ENCODE results near the gene GRAMD2B.

GRAMD2B gene

DNA sequence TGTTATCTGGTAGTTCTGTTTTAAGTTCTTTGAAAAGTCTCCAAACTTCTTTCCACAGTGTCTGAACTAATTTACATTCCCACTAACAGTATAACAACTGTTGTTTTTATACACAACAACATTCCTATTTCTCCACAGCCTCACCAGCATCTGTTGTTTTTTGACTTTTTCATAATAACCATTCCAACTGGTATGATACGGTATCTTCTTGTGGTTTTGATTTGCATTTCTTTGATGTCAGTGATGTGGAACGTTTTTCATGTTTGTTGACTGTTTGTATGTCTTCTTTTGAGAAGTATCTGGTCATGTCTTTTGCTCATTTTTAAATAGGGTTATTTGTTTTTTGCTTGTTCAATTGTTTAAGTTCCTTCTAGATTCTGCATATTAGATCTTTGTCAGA lies 12.6 kb upstream of the GRAMD2B start:
- Histone ChIP-seq H3K4me3 (ENCODE audit: low read length in 2 of 2) (no peak overlapping the region), H3K36me3 (ENCODE audit: control insufficient read depth in 2 of 2, insufficient read depth in 2 of 2, low read length in 2 of 2) (peaks cover 0 to 3% of the 10 kb centered on the region in 2 donors), H3K27ac (ENCODE audit: low read depth in 2 of 2, low read length in 2 of 2) (no peak overlapping the region), H3K27me3 (ENCODE audit: control insufficient read depth in 2 of 2, insufficient read depth in 2 of 2, low read length in 2 of 2) (no peaks in the 10 kb centered on the region), H3K9me3 (ENCODE audit: control insufficient read depth in 2 of 2, low read length in 2 of 2) (no peaks in the 10 kb centered on the region), H3K9ac (ENCODE audit: low read depth in 1 of 2, low read length in 2 of 2) (no peak overlapping the region), H3K4me1 (ENCODE audit: control insufficient read depth in 2 of 2, insufficient read depth in 2 of 2, low read length in 2 of 2) (peaks cover 0 to 3% of the 10 kb centered on the region in 2 donors)

- H3K27me3 ChIP-seq (ENCODE audit: control insufficient read depth in 2 of 2, insufficient read depth in 2 of 2, low read length in 2 of 2) = no peaks in the 10 kb centered on the region
- H3K4me1 ChIP-seq (ENCODE audit: control insufficient read depth in 2 of 2, insufficient read depth in 2 of 2, low read length in 2 of 2) = peaks cover 0 to 3% of the 10 kb centered on the region in 2 donors
- H3K27ac ChIP-seq (ENCODE audit: low read depth in 2 of 2, low read length in 2 of 2) = no peak overlapping the region
- H3K9me3 ChIP-seq (ENCODE audit: control insufficient read depth in 2 of 2, low read length in 2 of 2) = no peaks in the 10 kb centered on the region
- no peak overlapping the region for H3K4me3 ChIP-seq (ENCODE audit: low read length in 2 of 2)
- H3K36me3 ChIP-seq (ENCODE audit: control insufficient read depth in 2 of 2, insufficient read depth in 2 of 2, low read length in 2 of 2) = no peaks in the 10 kb centered on the region
- H3K9ac ChIP-seq (ENCODE audit: low read depth in 1 of 2, low read length in 2 of 2) = no peak overlapping the region
Measured at GRCh38 chr5:126413856-126414255, 9.4 kb upstream of the GRAMD2B start.

GRCh38 chr5:126414874-126415502 lies 8.2 kb upstream of the GRAMD2B start:
- Histone ChIP-seq H3K9me3 (ENCODE audit: control insufficient read depth in 2 of 2, low read length in 2 of 2) (no peaks in the 10 kb centered on the region), H3K27ac (ENCODE audit: low read depth in 2 of 2, low read length in 2 of 2) (peak overlapping the region in 1 of 2 donors; percentile 34), H3K36me3 (ENCODE audit: control insufficient read depth in 2 of 2, insufficient read depth in 2 of 2, low read length in 2 of 2) (no peaks in the 10 kb centered on the region), H3K4me1 (ENCODE audit: control insufficient read depth in 2 of 2, insufficient read depth in 2 of 2, low read length in 2 of 2) (peaks cover 0 to 3% of the 10 kb centered on the region in 2 donors), H3K9ac (ENCODE audit: low read depth in 1 of 2, low read length in 2 of 2) (no peak overlapping the region), H3K27me3 (ENCODE audit: control insufficient read depth in 2 of 2, insufficient read depth in 2 of 2, low read length in 2 of 2) (no peaks in the 10 kb centered on the region), H3K4me3 (ENCODE audit: low read length in 2 of 2) (no peak overlapping the region)

DNA sequence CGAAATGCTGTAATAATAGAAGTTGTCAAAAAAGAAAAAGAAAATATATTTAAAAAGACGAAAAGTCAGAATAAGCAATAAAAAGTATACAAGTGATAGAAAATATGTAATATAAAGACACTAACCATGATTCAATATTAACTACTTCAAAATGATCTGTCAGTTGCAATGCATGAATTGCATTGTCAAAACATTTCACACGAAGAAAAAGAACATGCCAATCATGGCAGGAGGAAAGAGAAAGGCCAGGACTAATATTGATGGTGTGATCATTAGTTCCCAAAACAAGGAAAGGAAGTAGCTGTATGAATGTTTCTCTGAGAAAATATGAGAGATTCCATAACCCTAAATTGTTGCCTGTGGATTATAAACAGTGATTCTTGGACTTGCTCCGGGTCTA lies 7.4 kb upstream of the GRAMD2B start:
- H3K4me1 ChIP-seq (ENCODE audit: control insufficient read depth in 2 of 2, insufficient read depth in 2 of 2, low read length in 2 of 2) = peaks cover 0 to 3% of the 10 kb centered on the region in 2 donors
- no peaks in the 10 kb centered on the region for H3K9me3 ChIP-seq (ENCODE audit: control insufficient read depth in 2 of 2, low read length in 2 of 2)
- H3K4me3 ChIP-seq (ENCODE audit: low read length in 2 of 2) = no peak overlapping the region
- H3K9ac ChIP-seq (ENCODE audit: low read depth in 1 of 2, low read length in 2 of 2) = no peak overlapping the region
- H3K27me3 ChIP-seq (ENCODE audit: control insufficient read depth in 2 of 2, insufficient read depth in 2 of 2, low read length in 2 of 2) = no peaks in the 10 kb centered on the region
- no peaks in the 10 kb centered on the region for H3K36me3 ChIP-seq (ENCODE audit: control insufficient read depth in 2 of 2, insufficient read depth in 2 of 2, low read length in 2 of 2)
- no peak overlapping the region for H3K27ac ChIP-seq (ENCODE audit: low read depth in 2 of 2, low read length in 2 of 2)

DNA sequence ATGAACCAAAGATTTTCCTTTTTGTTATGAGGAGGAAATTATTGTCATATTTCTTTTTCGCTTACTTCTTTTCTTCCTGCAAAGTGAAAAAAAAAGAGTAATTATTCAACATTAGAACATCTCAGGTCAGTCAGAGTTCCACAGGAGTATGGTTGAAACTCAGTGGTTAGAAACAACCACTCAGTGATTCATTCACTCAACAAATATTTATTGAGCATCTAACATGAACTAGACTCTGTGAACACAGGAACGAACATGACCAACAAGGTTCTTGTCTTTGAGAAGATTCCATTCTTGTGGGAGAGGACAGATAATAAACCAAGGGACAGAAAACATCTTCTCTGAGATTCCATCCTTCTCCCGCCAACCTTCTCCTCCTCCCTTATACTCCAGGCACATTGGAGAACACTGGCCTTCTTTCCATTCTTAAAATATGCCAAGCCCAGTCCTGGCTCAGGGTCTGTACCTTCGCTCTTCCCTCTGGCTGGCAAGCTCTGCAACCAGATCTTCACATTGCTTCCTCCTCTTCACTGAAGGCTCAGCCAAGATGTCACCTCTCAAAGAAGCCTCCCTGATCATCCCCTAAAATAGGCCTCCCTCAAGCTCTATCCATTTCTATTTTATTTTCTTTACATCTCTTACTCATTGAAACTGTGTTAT lies 6.8 kb upstream of the GRAMD2B start:
- no peaks in the 10 kb centered on the region for H3K9me3 ChIP-seq (ENCODE audit: control insufficient read depth in 2 of 2, low read length in 2 of 2)
- no peaks in the 10 kb centered on the region for H3K27me3 ChIP-seq (ENCODE audit: control insufficient read depth in 2 of 2, insufficient read depth in 2 of 2, low read length in 2 of 2)
- peaks cover 0 to 3% of the 10 kb centered on the region in 2 donors for H3K4me1 ChIP-seq (ENCODE audit: control insufficient read depth in 2 of 2, insufficient read depth in 2 of 2, low read length in 2 of 2)
- no peak overlapping the region for H3K4me3 ChIP-seq (ENCODE audit: low read length in 2 of 2)
- no peak overlapping the region for H3K9ac ChIP-seq (ENCODE audit: low read depth in 1 of 2, low read length in 2 of 2)
- no peak overlapping the region for H3K27ac ChIP-seq (ENCODE audit: low read depth in 2 of 2, low read length in 2 of 2)
- H3K36me3 ChIP-seq (ENCODE audit: control insufficient read depth in 2 of 2, insufficient read depth in 2 of 2, low read length in 2 of 2) = no peaks in the 10 kb centered on the region

- Histone ChIP-seq H3K4me3 (ENCODE audit: low read length in 2 of 2) (no peak overlapping the region), H3K4me1 (ENCODE audit: control insufficient read depth in 2 of 2, insufficient read depth in 2 of 2, low read length in 2 of 2) (peaks cover 0 to 3% of the 10 kb centered on the region in 2 donors), H3K9me3 (ENCODE audit: control insufficient read depth in 2 of 2, low read length in 2 of 2) (no peaks in the 10 kb centered on the region), H3K9ac (ENCODE audit: low read depth in 1 of 2, low read length in 2 of 2) (no peak overlapping the region), H3K36me3 (ENCODE audit: control insufficient read depth in 2 of 2, insufficient read depth in 2 of 2, low read length in 2 of 2) (no peaks in the 10 kb centered on the region), H3K27ac (ENCODE audit: low read depth in 2 of 2, low read length in 2 of 2) (no peak overlapping the region), H3K27me3 (ENCODE audit: control insufficient read depth in 2 of 2, insufficient read depth in 2 of 2, low read length in 2 of 2) (no peaks in the 10 kb centered on the region)
Measured at GRCh38 chr5:126417178-126417577, 6.0 kb upstream of the GRAMD2B start.

DNA sequence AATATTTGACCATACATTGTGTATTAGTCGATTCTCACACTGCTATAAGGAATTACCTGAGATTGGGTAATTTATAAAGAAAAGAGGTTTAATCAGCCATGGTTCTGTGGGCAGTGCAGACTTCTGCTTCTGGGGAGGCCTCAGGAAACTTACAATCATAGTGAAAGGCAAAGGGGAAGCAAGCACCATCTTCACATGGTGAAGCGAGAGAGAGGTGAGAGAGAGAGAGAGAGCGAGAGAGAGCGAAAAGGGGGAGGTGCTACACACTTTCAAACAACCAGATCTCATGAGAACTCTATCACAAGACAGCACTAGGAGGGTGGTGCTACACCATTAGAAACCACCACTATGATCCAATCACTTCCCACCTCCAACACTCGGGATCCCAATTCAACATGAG lies 4.1 kb upstream of the GRAMD2B start:
- H3K27me3 ChIP-seq (ENCODE audit: control insufficient read depth in 2 of 2, insufficient read depth in 2 of 2, low read length in 2 of 2) = no peaks in the 10 kb centered on the region
- no peaks in the 10 kb centered on the region for H3K9me3 ChIP-seq (ENCODE audit: control insufficient read depth in 2 of 2, low read length in 2 of 2)
- H3K9ac ChIP-seq (ENCODE audit: low read depth in 1 of 2, low read length in 2 of 2) = no peak overlapping the region
- H3K36me3 ChIP-seq (ENCODE audit: control insufficient read depth in 2 of 2, insufficient read depth in 2 of 2, low read length in 2 of 2) = no peaks in the 10 kb centered on the region
- H3K4me1 ChIP-seq (ENCODE audit: control insufficient read depth in 2 of 2, insufficient read depth in 2 of 2, low read length in 2 of 2) = peaks cover 5 to 7% of the 10 kb centered on the region in 2 donors
- no peak overlapping the region for H3K4me3 ChIP-seq (ENCODE audit: low read length in 2 of 2)
- no peak overlapping the region for H3K27ac ChIP-seq (ENCODE audit: low read depth in 2 of 2, low read length in 2 of 2)

DNA sequence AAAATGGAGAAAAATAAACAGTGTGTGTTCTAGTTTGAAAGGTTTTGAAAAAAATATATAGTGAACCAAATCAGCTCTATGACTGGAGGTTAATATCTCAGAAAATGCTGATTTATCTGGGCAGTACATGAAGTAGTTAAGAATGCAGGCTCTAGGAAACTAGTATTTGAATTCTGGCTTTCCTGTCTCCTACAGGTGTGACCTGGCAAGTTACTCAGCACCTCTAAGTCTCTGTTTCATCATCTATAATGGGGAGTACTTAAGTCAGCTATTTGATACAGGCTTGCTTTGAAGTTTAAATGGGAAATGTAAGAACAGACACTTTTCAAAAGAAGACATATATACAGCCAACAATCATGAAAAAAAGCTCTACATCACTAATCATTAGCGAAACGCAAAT lies 5.2 kb downstream of the GRAMD2B start:
- Histone ChIP-seq H3K4me1 (ENCODE audit: control insufficient read depth in 2 of 2, insufficient read depth in 2 of 2, low read length in 2 of 2) (peaks cover 5 to 8% of the 10 kb centered on the region in 2 donors), H3K9ac (ENCODE audit: low read depth in 1 of 2, low read length in 2 of 2) (no peak overlapping the region), H3K27me3 (ENCODE audit: control insufficient read depth in 2 of 2, insufficient read depth in 2 of 2, low read length in 2 of 2) (no peaks in the 10 kb centered on the region), H3K4me3 (ENCODE audit: low read length in 2 of 2) (no peak overlapping the region), H3K9me3 (ENCODE audit: control insufficient read depth in 2 of 2, low read length in 2 of 2) (no peaks in the 10 kb centered on the region), H3K36me3 (ENCODE audit: control insufficient read depth in 2 of 2, insufficient read depth in 2 of 2, low read length in 2 of 2) (peaks cover 0 to 6% of the 10 kb centered on the region in 2 donors), H3K27ac (ENCODE audit: low read depth in 2 of 2, low read length in 2 of 2) (no peak overlapping the region)

DNA sequence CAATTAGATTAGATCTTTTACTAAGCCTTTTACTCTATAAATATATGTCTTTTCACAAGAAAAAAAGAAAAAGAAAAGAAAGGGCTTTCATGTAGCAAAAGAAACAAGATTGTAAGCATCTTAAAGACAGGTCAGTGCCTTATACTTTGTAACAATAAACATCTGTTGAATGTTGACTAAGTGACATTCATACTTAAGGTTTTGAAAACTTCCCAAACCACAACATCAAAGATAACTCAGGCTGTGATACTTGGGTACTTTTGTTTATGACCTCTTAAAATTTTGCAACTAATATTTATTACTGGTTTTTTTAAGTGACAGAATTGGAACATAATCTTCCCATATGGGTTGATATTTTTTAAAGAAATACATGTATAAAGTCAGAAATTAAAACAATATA lies 7.4 kb downstream of the GRAMD2B start:
- Histone ChIP-seq H3K27me3 (ENCODE audit: control insufficient read depth in 2 of 2, insufficient read depth in 2 of 2, low read length in 2 of 2) (no peaks in the 10 kb centered on the region), H3K4me1 (ENCODE audit: control insufficient read depth in 2 of 2, insufficient read depth in 2 of 2, low read length in 2 of 2) (no peaks in the 10 kb centered on the region), H3K9me3 (ENCODE audit: control insufficient read depth in 2 of 2, low read length in 2 of 2) (no peaks in the 10 kb centered on the region), H3K36me3 (ENCODE audit: control insufficient read depth in 2 of 2, insufficient read depth in 2 of 2, low read length in 2 of 2) (peaks cover 0 to 6% of the 10 kb centered on the region in 2 donors), H3K9ac (ENCODE audit: low read depth in 1 of 2, low read length in 2 of 2) (no peak overlapping the region), H3K27ac (ENCODE audit: low read depth in 2 of 2, low read length in 2 of 2) (no peak overlapping the region), H3K4me3 (ENCODE audit: low read length in 2 of 2) (no peak overlapping the region)

- Histone ChIP-seq H3K27me3 (ENCODE audit: control insufficient read depth in 2 of 2, insufficient read depth in 2 of 2, low read length in 2 of 2) (no peaks in the 10 kb centered on the region), H3K36me3 (ENCODE audit: control insufficient read depth in 2 of 2, insufficient read depth in 2 of 2, low read length in 2 of 2) (peaks cover 11 to 13% of the 10 kb centered on the region in 2 donors), H3K4me1 (ENCODE audit: control insufficient read depth in 2 of 2, insufficient read depth in 2 of 2, low read length in 2 of 2) (peaks cover 0 to 4% of the 10 kb centered on the region in 2 donors), H3K27ac (ENCODE audit: low read depth in 2 of 2, low read length in 2 of 2) (no peak overlapping the region), H3K9ac (ENCODE audit: low read depth in 1 of 2, low read length in 2 of 2) (no peak overlapping the region), H3K4me3 (ENCODE audit: low read length in 2 of 2) (no peak overlapping the region), H3K9me3 (ENCODE audit: control insufficient read depth in 2 of 2, low read length in 2 of 2) (no peaks in the 10 kb centered on the region)
Measured at GRCh38 chr5:126433701-126434100, 10.5 kb downstream of the GRAMD2B start.
